HG03432 (cell line): ENCODE measurements around the gene SCN3B.

Experiments used
- ATAC-seq: cut with Tn5 transposase; IDR thresholded peaks from one replicate; pipeline ENCODE4 v1.9.1; 2021; ENCODE audit warnings: mild to moderate bottlenecking, moderate library complexity; ENCODE audit not compliant: unreplicated experiment

Gene SCN3B

GRCh38 chr11:123654566-123655081 lies at the start of gene SCN3B:
SCN3B (minus strand) TSS chr11:123654624; CDS start chr11:123653801, 823 bp downstream.
- ATAC-seq = peak; percentile 39

DNA sequence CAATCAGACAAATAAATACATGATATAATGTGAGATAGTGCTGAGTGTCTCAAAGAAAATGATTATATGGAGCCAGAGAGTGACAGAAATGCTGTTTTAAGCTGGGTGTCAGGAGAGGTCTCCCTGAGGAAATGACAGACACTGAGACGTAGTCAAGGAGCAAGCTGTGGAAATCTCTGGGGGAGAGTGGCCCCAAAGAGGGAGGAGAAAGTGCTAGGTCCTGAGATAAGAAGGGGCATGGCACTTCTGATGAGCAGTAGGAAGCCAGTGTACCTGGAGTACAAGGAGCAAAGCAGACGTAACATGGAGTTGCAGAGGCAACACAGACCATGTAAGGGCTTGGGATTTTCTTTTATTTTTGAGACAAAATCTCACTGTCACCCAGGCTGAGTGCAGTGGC lies 48.3 kb upstream of the SCN3B start:
- no peak for ATAC-seq

- ATAC-seq = peak; percentile 68
These were observed 47.7 kb upstream of the SCN3B start for GRCh38 chr11:123702139-123702538.

DNA sequence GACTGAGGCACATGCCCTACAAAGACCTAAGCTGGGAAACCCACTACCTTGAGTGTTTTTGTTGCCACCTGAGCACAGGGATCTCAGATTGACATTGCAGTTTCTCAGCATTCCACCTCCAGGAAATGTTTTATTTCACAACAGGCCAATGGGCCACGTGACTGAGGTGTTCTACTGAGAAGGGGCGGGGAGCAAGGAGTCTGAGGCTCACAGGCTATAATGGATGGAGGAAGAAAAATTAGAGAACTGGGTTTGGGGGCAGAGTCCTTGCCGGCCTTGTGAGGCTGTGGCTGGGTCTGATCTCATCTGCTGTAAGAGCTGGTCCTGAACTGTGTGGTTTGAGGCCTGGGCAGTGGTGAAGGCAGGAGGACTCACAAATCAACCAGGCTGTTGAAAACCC lies 46.3 kb upstream of the SCN3B start:
- ATAC-seq = no peak

- no peak for ATAC-seq
These were observed 44.2 kb upstream of the SCN3B start for GRCh38 chr11:123698546-123699127.

GRCh38 chr11:123696183-123696582 lies 41.8 kb upstream of the SCN3B start:
- ATAC-seq = no peak

DNA sequence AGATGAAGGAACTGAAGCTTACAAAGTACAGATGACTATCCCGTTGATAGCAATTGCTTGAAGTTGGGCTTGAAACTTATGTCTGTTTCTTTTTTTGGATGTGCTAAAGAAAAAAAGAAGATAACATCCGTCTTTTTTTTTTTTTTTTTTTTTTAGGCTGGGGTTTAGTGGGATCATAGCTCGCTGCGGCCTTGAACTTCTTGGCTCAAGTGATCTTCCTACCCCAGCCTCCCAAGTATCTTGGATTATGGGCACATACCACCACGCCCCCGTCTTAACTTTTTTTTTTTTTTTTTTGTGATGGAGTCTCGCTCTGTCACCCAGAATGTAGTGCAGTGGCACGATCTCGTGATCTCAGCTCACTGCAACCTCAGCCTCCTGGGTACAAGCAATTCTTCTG lies 40.8 kb upstream of the SCN3B start:
- no peak for ATAC-seq

DNA sequence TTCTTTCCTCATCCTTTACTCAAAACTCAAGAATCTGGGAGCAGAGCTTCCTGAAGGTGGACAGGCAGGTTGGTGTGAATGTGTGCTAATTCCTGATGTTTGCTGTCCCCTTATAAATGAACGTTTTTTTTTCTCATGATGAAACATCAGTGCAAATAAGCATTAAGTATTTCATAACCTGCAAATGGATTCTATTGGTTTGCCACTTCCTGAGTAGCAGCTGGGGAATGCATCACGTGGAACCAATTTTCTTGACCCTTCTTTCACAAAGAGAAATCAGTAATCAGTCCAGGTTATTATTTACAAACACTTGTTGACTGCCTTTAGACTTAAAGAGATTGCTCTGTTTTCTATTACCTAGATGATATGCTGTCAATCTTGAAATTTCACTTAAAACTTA lies 40.1 kb upstream of the SCN3B start:
- no peak for ATAC-seq

DNA sequence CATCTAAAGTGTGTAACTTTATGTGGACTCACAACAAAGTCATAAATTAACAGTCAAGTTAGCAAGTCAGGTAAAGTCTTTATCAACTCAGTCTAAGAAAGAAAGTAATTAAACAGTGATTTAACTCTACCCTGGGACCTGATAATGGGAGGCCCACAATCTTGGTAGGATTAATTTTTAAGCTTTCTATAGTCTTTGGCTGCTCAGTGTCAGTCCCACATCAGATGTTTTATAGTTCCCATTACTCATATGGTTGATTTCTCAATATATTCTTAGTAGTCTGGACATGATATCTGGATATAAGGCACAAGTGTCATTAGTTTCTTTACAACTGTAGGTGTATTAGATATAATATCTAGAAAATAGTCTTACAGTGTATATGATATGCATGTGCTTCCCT lies 38.5 kb upstream of the SCN3B start:
- ATAC-seq = no peak

- ATAC-seq = no peak
These were observed 36.1 kb upstream of the SCN3B start for GRCh38 chr11:123690485-123690884.

- ATAC-seq = no peak
These were observed 30.2 kb upstream of the SCN3B start for GRCh38 chr11:123684601-123685000.

DNA sequence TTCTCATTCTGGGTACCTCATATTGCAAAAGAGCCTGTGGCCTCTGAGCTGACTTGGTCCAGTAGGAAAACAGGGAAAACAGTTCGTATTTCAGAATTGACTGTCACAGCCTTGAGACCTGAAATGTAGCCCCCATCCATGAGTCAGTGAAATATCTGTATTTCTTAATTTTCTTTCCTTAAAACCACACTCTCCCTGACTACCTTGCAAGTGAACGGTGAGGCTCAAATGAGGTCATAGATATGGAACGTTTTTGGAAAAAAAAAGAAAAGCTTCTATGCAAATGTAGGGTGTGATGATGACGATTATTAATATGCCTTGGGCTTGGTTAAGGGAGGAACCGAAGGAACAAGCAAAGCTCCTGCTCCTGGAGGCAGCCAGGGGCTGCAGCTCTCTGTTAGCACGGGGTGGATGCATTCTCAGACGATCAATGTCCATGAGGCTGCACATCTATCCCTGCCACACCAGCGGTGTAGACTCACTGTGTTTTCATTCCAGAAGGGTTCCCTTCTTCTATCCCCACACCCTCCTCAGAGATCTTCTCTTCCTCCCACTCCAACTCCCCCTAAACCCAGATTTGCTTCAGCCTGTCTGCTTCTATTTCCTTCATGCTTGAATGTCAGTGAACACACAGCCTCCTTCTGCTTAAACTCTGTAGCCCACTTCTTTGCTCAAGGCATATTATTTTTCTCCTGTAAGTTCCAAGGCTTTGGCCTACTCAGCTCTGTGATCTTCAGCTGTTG lies 29.2 kb upstream of the SCN3B start:
- ATAC-seq = no peak

GRCh38 chr11:123682696-123683410 lies 28.4 kb upstream of the SCN3B start:
- no peak for ATAC-seq

GRCh38 chr11:123681030-123681429 lies 26.6 kb upstream of the SCN3B start:
- no peak for ATAC-seq

- no peak for ATAC-seq
These were observed 23.8 kb upstream of the SCN3B start for GRCh38 chr11:123678246-123678645.

DNA sequence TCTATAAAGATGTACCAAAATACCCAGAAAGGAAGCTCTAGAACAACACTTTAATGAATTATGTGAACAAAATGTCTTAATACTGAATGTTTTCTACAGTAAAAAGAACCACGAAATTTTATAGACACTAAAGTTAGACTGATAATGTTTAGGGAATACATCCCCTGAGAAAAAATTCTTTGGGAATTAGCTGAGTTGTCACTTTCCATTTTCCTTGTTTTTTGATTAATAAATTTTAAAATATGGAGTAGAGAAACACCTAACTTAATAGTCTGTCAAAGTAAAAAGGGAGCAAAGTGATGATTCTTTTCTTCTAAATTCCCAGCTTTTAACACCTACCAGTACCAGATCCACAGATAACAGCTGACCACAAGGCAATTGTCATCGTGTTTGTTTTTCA lies 23.1 kb upstream of the SCN3B start:
- ATAC-seq = no peak

DNA sequence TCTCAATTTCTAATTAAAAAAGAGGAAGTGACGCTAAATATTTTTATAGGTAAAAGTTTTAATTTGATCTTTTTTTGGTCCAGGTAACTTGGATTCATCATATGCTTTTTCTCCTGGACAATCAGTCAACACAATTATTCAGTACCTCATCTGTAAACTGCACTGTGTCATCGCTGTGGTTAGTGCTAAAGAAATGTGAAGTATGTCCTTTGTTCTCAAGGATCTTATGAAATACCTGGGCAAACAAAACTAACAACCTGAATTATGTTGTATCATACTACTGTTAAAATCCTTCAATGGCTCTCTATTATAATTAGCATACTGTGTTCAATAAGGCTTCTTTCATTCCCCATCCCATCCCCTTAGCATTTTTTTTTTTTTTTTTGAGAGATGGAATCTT lies 19.9 kb upstream of the SCN3B start:
- no peak for ATAC-seq

DNA sequence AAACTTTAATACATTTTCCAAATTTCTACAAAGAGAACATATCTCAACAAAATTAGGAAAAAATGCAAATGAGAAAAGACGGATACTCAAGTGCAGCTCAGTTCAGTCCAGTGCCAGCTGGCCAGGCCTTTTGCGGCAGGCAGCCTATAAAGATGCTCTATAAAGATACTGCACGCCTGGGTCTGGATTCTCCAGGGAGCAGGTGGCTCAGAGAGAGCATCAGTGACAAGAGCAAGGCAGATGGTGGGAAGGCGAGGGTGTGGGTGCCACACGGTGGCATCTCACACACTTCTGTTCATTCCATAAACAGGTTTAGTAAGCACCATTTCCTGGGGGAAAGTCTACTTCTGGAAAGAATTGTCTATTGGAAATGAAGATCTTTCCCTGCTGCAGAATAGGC lies 18.1 kb upstream of the SCN3B start:
- no peak for ATAC-seq

GRCh38 chr11:123671534-123671933 lies 17.1 kb upstream of the SCN3B start:
- no peak for ATAC-seq

DNA sequence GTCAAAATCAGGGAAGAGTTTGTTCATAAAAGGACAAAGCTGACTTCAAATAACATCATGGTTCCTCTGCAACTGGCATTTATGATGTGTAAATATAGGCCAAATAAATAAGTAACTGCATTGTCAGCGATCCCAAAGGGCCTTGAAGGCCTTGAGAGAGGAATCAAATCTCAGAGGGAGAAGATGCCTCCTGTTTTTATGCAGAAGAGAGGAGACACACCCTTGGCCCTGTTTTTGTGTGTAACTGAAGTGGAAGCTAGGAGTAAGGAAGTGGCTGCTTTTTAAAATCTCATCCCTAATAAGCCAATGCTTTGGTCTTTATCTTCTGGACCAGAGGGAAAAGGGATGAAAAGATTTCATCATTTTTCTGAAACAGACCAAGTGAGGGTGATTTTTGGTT lies 15.7 kb upstream of the SCN3B start:
- no peak for ATAC-seq

DNA sequence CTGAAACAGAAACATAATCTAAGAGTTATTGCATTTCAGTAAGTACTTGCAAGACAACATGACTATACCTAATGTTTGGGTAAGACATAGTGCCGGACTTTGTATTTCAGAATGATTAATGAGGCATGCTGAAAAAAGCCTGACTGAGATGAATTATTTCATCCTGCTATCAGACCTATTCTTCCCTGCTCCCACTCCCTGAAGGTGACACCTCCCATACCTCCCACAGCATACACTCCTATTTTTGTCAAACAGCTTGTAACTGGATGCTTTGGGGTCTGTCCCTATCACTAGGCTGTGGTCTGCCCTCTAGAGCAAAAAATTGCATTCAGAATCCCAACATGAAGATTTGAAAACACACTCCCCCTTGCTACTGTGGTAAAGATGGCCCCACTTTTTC lies 10.9 kb upstream of the SCN3B start:
- no peak for ATAC-seq

GRCh38 chr11:123659965-123660364 lies 5.5 kb upstream of the SCN3B start:
- ATAC-seq = peak; percentile 97
